Fibroblast of pulmonary artery (primary cell): ENCODE data around the gene SMTN.

Experiments
- DNase-seq: peaks from one replicate; pipeline ENCODE4 v3.0.0-alpha.2; 2010; ENCODE audit warnings: low read depth
- H3K4me3 ChIP-seq: replicated peaks from 2 replicates; pipeline ENCODE4 v1.5.1; 2011; ENCODE audit warnings: low read depth, mild to moderate bottlenecking, control low read depth, low read length, moderate library complexity
- TF ChIP-seq, protein P1 (sequence below): IDR thresholded peaks from 2 replicates; pipeline ENCODE4 v1.5.1; 2011; ENCODE audit warnings: mild to moderate bottlenecking, control low read depth, low read length, inconsistent platforms; ENCODE audit errors: missing control alignments

SMTN gene

GRCh38 chr22:31148953-31149627 is 68.0 kb downstream of the SMTN start:
- TF ChIP-seq, protein P1, sequence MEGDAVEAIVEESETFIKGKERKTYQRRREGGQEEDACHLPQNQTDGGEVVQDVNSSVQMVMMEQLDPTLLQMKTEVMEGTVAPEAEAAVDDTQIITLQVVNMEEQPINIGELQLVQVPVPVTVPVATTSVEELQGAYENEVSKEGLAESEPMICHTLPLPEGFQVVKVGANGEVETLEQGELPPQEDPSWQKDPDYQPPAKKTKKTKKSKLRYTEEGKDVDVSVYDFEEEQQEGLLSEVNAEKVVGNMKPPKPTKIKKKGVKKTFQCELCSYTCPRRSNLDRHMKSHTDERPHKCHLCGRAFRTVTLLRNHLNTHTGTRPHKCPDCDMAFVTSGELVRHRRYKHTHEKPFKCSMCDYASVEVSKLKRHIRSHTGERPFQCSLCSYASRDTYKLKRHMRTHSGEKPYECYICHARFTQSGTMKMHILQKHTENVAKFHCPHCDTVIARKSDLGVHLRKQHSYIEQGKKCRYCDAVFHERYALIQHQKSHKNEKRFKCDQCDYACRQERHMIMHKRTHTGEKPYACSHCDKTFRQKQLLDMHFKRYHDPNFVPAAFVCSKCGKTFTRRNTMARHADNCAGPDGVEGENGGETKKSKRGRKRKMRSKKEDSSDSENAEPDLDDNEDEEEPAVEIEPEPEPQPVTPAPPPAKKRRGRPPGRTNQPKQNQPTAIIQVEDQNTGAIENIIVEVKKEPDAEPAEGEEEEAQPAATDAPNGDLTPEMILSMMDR = no peak
- peak; percentile 90 for DNase-seq

GRCh38 chr22:31150615-31151014 is 69.5 kb downstream of the SMTN start:
- TF ChIP-seq, protein P1 = peak; percentile 47

More at GRCh38 chr22:31148953-31149627, 68.0 kb downstream of the SMTN start:
- H3K4me3 ChIP-seq = no peak overlapping the region

DNA sequence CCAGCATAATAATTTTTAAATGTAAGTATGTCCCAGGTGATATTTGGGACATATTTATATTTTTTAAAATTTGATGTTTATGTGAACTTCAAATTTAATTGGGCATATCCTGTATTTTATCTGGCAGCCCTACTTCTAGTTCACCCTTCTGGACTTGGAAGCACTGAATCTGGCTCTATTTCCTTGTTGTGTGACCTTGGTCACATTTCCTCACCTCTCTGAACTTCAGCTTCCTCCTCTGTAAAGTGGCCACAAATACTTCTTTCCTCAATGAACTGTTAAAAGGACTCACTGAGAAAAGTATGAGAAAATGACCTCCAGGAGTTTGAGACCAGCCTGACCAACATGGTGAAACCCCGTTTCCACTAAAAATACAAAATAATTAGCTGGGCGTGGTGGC is 70.8 kb downstream of the SMTN start:
- no peak overlapping the region for H3K4me3 ChIP-seq
- DNase-seq = no peak
- TF ChIP-seq, protein P1 = no peak

More at GRCh38 chr22:31150615-31151014, 69.5 kb downstream of the SMTN start:
- DNase-seq = no peak
- H3K4me3 ChIP-seq = no peak overlapping the region

GRCh38 chr22:31153357-31153756 is 72.2 kb downstream of the SMTN start:
- H3K4me3 ChIP-seq = no peak overlapping the region
- DNase-seq = no peak

More at GRCh38 chr22:31153357-31153756, 72.2 kb downstream of the SMTN start:
- TF ChIP-seq, protein P1 = no peak
